PFSK-1 (cell line): ENCODE results near the gene DAAM2.

ENCODE experiments used
- FOXP2 ChIP-seq: optimal IDR thresholded peaks from 2 replicates; pipeline ENCODE3; 2011; ENCODE audit warnings: borderline replicate concordance, control low read depth, inconsistent platforms; ENCODE audit not compliant: insufficient read depth; ENCODE audit errors: extremely low read length, extremely low read depth
- POLR2AphosphoS5 ChIP-seq: IDR thresholded peaks from 2 replicates; pipeline ENCODE4 v1.6.1; 2012; ENCODE audit warnings: low read depth, mild to moderate bottlenecking, control low read depth, low read length, moderate library complexity
- SIN3A ChIP-seq: IDR thresholded peaks from 2 replicates; pipeline ENCODE4 v1.6.1; 2012; ENCODE audit warnings: mild to moderate bottlenecking, low read length, moderate library complexity, borderline replicate concordance; ENCODE audit not compliant: insufficient read depth
- TAF1 ChIP-seq: IDR thresholded peaks from 2 replicates; pipeline ENCODE4 v1.6.1; 2012; ENCODE audit warnings: low read length, control low read depth, borderline replicate concordance; ENCODE audit not compliant: insufficient read depth
- TF ChIP-seq, protein P1 (sequence below), 2 experiments: IDR thresholded peaks; 2 replicates each; pipeline versions ENCODE4 v1.6.1 to v1.8.0; 2011 to 2012; ENCODE audit warnings: low read depth in 2 of 2, low read length in 2 of 2, control low read depth in 1 of 2, inconsistent platforms in 1 of 2, mild to moderate bottlenecking in 1 of 2, moderate library complexity in 1 of 2; ENCODE audit not compliant: insufficient read depth in 1 of 2

DNA sequence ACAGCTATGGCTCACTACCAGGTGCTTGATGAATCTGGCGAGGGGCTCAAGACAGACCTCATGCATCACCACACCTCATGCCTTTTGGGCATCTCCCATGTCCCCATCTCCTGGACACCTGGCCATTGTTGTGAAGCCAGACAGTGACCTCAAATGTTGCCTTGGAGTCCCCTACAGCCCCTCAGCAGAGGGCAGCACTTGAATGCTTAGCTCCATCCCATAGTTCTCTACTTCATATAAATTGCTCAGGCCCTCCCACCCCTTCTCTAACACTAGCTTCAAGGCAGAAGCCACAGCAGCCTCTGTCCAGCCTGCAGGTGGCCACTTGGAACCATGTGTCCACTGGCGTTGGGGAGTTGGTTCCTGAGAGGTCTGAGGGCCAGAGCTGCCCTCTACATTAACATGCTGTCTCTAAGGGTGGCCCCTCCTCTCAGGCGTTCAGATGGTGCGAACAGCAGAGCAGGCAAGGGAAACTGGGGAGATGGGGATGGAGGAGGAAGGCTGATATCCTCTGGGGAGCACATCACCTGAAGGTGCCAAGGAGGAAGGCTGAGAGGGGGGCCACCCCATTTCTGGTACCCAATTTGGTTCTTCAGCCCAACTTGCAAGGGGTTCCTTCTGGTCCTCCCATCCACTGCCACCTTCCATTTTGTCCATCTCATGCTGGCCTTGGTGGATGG is 110.8 kb downstream of the DAAM2 start:
- TF ChIP-seq POLR2AphosphoS5 (no peak), SIN3A (no peak), TAF1 (no peak), FOXP2 (no peak)
- TF ChIP-seq, protein P1, sequence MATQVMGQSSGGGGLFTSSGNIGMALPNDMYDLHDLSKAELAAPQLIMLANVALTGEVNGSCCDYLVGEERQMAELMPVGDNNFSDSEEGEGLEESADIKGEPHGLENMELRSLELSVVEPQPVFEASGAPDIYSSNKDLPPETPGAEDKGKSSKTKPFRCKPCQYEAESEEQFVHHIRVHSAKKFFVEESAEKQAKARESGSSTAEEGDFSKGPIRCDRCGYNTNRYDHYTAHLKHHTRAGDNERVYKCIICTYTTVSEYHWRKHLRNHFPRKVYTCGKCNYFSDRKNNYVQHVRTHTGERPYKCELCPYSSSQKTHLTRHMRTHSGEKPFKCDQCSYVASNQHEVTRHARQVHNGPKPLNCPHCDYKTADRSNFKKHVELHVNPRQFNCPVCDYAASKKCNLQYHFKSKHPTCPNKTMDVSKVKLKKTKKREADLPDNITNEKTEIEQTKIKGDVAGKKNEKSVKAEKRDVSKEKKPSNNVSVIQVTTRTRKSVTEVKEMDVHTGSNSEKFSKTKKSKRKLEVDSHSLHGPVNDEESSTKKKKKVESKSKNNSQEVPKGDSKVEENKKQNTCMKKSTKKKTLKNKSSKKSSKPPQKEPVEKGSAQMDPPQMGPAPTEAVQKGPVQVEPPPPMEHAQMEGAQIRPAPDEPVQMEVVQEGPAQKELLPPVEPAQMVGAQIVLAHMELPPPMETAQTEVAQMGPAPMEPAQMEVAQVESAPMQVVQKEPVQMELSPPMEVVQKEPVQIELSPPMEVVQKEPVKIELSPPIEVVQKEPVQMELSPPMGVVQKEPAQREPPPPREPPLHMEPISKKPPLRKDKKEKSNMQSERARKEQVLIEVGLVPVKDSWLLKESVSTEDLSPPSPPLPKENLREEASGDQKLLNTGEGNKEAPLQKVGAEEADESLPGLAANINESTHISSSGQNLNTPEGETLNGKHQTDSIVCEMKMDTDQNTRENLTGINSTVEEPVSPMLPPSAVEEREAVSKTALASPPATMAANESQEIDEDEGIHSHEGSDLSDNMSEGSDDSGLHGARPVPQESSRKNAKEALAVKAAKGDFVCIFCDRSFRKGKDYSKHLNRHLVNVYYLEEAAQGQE (IDR thresholded peaks at IDR 0.05; ENCODE audit: insufficient read depth in 1 of 2, low read depth in 2 of 2, low read length in 2 of 2) = no peak
